GM19468 (cell line): ENCODE measurements around the gene SIL1.
"Not testable (repeated sequence)": the region's sequence is repeated elsewhere in the genome, so short reads cannot be mapped to it uniquely, and the experiment has no call there.

Source experiments
- ATAC-seq: cut with Tn5 transposase; IDR thresholded peaks from one replicate; pipeline ENCODE4 v1.9.1; 2021; ENCODE audit warnings: mild to moderate bottlenecking, moderate library complexity, moderate number of reproducible peaks; ENCODE audit not compliant: unreplicated experiment; ENCODE audit errors: extremely low read depth

The SIL1 gene

DNA sequence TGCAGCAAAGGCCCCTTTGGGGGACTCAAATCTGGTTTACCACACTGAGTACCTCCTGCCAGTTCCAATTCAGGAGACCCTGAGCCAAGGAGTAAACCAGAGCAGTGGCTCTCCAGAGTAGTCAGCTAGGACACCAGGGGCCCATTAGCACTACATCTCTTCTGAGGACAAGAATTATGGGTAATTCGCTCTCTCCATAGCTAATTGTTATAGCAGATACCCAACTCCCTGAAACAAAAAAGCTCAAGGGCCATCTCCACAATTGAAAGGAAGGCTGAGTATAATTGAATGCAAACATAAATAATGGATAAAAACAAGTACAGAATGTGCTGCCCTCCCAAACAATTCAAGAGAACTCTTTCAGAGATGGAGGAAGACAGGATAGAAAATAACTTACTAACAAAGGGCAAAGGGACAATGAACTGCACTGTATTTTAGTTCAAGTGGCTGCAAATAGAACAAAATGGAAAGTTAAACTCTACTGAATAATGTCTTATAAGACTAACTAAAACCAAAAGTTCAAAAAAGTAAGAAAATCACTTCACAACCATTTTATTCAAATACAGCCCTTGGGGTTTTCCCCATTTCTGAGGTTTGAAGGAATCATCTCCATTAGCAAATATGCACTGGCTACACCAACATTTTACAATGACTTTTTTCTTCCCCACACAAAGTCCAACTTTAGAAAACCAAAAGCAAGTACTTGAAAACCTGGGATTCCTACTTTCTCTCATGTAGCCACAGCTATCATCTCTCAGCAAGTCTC, 118.8 kb downstream of the SIL1 start:
- ATAC-seq, result no peak

- ATAC-seq, result no peak
These were observed 119.8 kb downstream of the SIL1 start for GRCh38 chr5:139078345-139078744.

GRCh38 chr5:139077899-139078298, 120.3 kb downstream of the SIL1 start:
- ATAC-seq, result no peak

GRCh38 chr5:139076111-139076510, 122.1 kb downstream of the SIL1 start:
- ATAC-seq, result no peak

DNA sequence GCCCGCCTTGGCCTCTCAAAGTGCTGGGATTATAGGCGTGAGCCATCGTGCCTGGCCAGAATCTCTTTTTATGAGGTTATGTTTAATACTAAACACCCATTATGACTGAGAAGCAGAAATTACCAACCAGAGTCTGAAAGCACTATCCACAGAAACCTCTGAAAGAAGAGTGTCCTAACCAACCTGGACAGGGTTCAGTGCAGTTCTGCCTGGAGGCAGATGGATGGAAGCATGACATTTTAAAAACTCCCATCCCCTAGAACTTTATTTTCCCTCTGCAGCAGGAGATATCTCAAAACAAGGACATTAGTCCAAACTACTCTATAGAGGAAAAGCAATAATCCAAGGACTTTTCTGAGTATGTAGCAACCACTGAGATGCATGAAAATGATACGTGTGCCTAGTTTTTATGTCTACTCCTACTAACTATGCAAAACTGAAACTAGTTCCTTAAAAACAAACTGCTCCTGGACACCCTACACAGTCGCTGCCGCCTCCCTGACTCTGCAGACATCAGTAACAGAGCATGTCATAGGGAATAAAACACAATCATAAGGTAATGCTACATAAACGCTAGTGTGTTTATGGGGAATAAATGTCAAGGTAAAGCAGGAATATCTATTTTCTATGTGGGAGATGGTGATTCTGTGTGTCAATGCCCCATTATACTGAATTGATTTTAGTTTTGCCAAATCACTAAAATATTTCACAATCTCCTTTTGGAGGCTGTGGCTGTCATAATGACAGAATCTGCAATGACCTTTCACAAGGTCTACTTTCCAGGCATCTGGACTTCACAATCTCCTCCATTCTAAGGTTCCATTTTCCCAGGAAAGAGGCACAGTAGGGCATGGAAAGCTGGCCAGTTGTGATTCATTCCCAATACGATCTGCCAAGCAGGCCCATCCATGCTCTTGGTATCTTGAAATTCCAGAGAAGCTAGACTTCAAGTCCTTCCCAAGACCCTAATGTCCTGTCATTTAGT, 122.8 kb downstream of the SIL1 start:
- ATAC-seq, result no peak

- ATAC-seq, result not testable (repeated sequence)
These were observed 124.2 kb downstream of the SIL1 start for GRCh38 chr5:139073956-139074355.

GRCh38 chr5:139068494-139069151, 129.5 kb downstream of the SIL1 start:
- ATAC-seq, result no peak

DNA sequence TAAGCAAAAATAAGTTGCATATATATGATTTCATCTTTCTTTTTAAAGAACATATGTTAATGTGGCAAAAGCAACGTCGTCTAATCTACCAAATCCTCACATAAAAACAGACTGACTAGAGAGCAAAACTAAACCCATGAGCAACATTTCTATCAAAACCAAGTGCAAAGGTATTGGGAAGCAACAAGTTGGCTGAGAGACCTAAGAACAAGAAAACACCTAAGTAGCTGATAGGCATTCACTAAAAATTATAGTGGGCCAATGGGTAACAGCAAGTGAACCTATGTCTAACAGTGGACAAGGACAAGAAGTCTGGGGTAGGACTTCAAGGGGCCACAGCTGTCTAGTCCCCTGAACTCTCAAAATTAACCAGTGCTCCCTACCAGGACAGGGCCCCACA, 130.1 kb downstream of the SIL1 start:
- ATAC-seq, result no peak

DNA sequence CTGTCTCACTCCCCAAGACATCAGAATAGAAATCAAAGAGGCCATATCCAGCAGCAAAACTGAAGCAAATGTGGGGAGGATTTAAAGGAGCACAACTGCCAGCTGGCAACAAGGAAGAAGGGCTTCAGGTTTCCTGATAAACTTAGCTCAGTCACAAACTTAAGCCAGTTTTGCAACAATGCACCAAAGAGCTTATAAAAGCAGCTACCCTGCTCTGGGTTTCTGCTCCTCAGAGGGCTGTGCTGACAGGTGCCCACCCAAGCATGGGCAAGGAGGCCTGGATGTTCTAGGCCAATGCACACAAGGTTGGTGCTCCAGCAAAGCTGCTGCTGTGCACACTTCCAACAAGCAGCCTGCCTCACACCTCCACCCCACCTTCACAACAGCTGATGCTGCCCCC, 132.9 kb downstream of the SIL1 start:
- no peak for ATAC-seq

GRCh38 chr5:139064613-139065012, 133.6 kb downstream of the SIL1 start:
- ATAC-seq, result no peak

DNA sequence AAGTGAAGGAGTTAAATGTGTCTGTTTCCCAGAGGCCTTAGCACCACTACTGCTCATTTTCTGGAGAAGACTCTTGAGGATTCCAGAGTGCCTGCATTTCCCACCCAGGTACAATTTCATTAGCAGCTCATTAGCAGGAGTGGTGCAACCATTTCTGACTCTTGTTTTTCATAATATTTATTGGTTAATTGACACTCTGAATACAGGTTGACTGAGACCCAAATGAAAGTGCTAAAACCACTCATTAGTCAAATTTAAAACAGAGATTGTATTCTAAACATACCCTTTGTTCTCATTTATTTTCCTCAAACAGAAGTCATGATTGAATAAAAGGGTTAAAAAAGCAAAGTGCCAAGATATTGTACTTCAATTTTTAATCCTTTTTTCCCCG, 134.5 kb downstream of the SIL1 start:
- ATAC-seq, result no peak

- no peak for ATAC-seq
These were observed 135.1 kb downstream of the SIL1 start for GRCh38 chr5:139062910-139063663.

DNA sequence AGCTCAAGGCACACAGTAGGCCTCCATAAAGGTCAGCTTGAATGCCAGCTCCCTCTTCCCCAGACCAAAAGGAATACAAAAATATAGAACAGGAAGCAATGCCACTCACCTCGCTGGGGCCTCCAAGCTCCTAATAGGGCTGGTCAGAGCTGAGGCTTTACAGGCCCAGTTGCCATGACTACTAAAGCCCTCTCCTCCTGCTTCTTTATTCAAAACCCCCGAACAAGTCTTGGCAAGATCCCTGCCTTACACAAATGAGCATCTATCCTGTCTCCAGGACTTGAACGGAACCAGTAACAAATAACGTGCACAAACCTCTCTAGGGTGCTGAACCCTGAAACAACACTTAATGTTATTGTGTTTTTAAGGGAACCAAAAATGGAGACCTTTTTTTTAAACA, 136.3 kb downstream of the SIL1 start:
- ATAC-seq, result no peak

DNA sequence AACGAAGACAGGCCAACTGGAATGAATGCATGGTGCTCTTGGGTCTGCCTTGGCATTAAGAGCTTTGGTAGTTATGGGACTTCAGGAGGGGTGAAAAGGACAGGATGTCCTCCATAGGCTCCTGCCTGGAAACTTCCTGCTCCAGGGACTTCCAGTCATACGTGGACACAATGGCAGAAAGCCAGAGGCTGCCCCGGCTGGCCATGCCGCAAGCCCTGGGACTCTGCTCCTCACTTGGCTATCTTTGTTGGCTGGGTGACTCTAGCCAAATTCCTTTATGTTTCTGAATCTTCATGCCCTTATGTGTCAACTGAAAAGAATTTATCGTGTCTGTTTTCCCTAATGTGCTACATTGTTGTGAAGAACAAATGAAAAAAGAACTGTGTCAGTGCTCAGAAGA, 136.9 kb downstream of the SIL1 start:
- no peak for ATAC-seq

DNA sequence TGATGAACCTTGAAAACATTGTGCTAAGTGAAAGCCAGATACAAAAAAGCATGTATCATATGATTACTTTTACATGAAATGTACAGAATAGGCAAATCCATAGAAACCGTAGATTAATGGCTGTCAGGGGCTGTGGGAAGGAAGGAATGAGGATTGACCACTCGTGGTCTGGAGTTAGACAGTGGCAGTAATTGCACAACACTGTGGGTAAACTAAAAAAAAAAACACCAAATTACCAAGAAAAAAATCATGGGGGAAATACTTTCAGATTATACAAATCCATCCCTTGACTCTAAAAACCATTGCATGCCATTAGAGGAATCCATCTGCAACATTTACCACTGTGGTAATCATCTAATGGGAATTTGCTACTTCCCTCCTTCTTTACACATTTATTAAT, 140.0 kb downstream of the SIL1 start:
- ATAC-seq, result no peak

- ATAC-seq, result not testable (repeated sequence)
These were observed 140.9 kb downstream of the SIL1 start for GRCh38 chr5:139057045-139057939.

DNA sequence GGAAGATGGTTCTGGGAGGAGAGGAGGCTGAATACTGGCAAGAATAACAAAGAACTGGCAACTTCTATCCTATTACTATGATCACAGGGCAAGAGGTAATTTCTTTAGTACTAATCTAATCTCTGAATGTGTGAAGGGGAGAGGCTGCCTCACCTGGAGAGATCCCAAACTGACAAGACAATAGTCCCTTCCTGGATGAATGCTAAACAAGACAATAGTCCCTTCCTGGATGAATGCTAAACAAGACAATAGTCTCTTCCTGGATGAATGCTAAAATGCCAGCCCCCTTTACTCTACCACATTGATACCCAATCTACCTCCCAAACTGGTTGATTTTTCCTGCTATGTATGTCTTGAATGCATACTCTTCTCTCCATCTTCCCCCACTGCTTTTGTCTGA, 145.2 kb downstream of the SIL1 start:
- no peak for ATAC-seq

DNA sequence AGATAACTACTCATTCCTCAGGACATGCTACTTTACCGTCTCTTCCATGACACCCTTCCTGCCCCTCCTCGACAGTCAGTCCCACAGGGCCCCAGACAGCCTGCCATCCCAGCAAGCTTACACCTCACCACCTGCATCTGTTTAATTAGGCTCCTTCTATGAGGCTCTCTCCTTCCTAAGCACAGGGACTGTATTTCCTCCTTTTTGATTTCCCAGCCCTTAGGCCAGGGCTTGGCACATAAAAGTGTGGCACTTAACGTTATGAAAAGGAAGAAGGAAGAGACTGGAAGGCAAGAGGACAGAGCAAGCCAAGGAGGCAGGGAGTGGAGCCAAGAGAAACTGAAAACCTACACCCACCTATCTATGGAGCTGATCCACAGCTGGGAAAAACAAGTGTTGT, 146.8 kb downstream of the SIL1 start:
- ATAC-seq, result no peak

DNA sequence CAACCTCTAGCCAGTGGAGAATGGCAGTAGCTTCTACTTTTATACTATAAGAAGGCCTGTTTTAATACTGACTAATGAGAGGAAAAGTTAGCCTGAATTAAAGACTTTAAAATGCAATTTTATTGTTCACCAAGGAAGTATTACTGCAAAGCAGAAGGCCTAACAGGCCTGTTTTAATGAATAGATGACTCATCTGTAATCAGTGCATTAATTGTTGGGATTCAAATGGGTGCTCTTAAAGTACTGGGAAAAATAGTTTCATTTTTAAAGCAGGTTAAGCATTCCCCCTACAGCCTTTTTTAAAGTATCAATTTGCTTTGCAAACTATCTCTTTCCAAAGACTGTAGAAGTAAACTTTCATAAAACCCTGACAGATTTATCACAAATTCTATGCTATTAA, 147.7 kb downstream of the SIL1 start:
- no peak for ATAC-seq
